OCI-M2 (cell line): Measurements from ENCODE around the gene NELL1.

Experiments
- DNase-seq: peaks from one replicate; lab custom pipeline; 2025; ENCODE audit not compliant: unreplicated experiment; lab: John Stamatoyannopoulos, UW

Gene NELL1

GRCh38 chr11:20937826-20938225, 268.4 kb downstream of the NELL1 start:
- DNase-seq, result no peak

DNA sequence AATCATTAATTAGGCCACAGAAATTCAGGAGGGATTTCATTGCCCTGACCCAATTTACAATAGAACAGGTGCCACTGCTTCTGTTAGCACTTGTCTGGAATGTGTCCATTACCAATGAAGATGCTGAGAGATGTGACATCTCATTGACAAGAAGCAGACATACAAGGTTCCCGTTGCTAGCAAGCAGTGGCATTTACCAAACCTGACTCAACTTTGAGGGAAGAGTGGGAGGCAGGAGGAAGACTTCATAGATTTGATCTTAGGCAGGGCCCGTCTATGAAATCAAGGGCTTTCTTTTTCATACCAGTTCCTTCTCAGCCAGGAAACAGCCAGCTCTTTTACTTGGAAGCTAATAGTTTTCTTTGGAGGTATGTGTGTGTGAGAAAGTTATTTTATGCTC, 280.2 kb downstream of the NELL1 start:
- DNase-seq, result no peak

DNA sequence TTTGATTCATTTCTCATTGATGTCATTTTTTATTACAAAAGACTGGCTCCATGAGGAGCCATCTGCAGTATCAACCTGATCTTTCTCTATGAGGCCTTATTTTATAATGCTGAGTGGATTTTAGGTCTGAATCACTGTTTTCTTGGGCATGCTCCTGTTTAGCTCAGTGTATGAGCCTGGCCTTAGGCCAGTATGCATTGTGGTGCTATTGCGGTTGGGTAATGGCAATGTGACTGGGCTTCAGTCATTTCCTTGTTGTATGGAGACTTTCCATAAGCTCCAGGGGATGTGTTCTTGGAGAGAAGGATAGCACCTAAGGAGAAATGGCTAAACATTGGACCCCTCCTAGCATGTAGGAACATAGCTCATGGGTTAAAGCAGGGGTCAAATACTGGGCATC, 293.2 kb downstream of the NELL1 start:
- DNase-seq, result no peak

DNA sequence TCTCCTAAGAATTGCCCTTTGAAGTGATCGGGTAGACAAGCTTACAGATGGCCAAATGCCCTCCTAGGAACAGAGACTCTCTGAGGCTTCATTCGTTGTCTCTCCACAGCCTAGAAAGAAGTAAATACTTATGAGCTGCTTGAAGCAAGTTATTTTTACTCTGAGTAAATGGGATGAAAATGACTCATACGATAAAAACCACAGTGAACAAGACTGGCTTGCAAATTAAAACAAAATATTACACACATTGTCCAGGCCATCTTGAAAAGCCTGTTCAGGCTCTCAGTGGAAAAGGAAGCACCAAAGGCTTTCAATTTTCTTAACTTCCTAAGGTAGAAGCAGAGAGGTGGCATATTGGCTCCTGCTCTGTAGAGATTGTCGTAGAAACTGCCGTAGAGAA, 294.2 kb downstream of the NELL1 start:
- DNase-seq, result no peak

GRCh38 chr11:20964985-20965384, 295.6 kb downstream of the NELL1 start:
- DNase-seq, result no peak

DNA sequence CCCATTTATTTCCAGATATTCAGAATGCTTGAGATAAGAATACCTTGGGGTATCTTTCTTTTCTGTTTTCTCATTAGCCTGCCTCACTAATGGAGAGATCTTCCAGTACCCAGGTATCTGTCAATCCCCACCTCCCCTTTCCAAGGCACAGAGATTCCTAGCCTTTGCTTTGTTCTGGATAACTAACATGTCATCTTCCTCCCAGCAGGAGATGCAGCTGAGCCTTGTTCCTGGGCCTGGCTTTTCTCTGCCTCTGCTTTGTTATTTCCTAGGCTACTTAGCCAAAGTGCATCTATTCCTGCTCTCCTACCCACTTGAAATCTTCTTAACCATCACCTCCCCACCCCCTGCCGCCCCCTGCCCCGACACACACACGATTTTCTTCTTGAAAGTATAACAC, 297.1 kb downstream of the NELL1 start:
- DNase-seq, result no peak

GRCh38 chr11:20973940-20974559, 304.7 kb downstream of the NELL1 start:
- DNase-seq, result no peak

- DNase-seq, result no peak
These were observed 311.4 kb downstream of the NELL1 start for GRCh38 chr11:20980736-20981135.

DNA sequence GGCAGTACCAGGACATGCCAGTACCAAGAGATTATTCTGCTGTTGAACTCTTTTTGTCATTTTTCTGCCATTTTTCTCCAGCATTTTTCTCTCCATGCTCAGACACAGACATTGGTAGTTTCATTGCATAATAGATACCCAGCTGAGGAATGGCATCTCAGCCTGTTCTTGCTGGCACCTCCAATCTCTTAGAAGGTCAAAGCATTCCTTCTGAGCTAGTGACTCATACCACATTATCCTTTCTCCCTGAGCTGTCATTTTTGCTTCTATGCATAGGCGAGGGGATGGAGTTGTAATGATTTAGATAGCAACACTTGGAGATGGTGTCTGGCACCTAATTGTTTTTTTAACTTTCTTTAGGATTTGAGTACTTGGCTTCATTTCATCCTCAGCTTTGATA, 321.1 kb downstream of the NELL1 start:
- DNase-seq, result no peak

GRCh38 chr11:20991471-20991870, 322.1 kb downstream of the NELL1 start:
- DNase-seq, result no peak

DNA sequence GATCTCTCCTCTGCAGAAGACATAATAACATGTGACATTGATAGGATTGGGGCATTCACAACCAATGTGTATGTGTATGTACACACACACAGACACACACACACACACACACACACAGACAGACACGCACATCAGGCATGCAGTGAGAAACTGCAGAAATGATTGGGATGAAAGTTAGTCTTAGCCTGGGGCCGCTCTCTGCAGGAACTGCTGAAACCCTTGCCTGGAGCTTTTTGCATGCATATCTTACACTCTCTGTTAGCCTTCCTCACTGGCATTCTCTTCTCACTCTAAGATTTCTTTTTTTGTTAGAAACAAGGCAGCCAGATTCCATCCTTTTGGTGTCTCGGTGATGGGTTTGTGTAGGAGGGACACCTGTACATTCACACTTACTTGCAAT, 337.9 kb downstream of the NELL1 start:
- DNase-seq, result no peak

DNA sequence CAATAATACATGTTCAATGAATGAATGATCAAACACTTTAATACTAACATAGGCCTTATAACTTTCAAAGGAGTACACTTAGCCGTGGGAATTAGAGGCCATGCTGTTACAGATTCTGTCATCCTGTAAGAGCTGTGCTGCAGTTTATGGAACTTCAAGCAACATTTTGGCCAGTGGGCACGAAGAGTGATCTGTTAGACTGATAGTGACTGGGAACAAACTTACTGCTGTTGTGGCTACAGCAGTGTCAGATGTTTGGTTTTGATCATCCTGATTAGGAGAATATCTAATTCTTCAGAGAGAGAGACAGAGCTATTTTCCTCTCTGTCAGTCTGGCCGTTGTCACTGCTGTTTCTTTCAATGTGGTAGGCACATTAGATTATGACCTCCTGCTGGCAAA, 348.9 kb downstream of the NELL1 start:
- no peak for DNase-seq

DNA sequence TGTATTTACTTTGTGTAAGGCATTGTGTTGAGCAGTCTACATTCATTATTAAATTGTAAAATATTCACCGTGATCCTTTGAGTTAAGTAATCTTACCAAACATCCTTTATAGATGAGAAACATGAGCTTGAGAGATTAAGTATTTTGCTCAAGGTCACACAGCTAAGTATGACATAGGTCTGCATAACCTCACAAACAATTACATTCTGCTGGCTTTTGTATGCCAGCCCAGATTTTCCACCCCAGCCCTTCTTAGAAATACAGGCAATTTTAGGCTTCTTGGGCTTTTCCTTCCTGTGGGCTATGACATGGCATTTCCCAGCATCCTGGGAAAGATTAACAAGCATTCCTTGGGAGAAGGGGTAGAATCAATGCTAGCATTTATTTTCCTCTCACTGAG, 357.3 kb downstream of the NELL1 start:
- no peak for DNase-seq

GRCh38 chr11:21037850-21038249, 368.5 kb downstream of the NELL1 start:
- DNase-seq, result no peak

GRCh38 chr11:21038801-21039200, 369.4 kb downstream of the NELL1 start:
- DNase-seq, result no peak

GRCh38 chr11:21040630-21041029, 371.2 kb downstream of the NELL1 start:
- no peak for DNase-seq

DNA sequence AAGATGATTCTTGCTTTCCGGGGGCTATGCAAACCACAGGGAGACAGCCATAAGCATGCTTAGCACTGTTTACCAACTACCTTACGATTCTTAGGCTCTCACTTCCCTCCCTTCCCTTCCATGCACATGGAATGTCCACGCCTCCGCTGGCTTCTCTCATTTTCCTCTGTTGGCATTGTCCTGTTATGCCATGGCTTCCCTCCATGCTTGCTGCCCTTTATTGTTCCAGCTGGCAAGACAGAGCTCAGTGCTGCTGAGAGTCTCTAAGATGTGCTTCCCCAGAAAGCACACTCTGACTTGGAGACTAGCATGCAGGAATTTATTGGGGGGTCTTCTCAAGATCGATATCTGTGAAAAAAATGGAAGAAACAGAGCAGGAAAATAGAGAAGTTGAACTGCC, 379.2 kb downstream of the NELL1 start:
- DNase-seq, result no peak

- no peak for DNase-seq
These were observed 384.1 kb downstream of the NELL1 start for GRCh38 chr11:21053466-21053865.

GRCh38 chr11:21056644-21057043, 387.3 kb downstream of the NELL1 start:
- no peak for DNase-seq

- no peak for DNase-seq
These were observed 390.5 kb downstream of the NELL1 start for GRCh38 chr11:21059879-21060278.

- DNase-seq, result no peak
These were observed 396.6 kb downstream of the NELL1 start for GRCh38 chr11:21066030-21066429.

DNA sequence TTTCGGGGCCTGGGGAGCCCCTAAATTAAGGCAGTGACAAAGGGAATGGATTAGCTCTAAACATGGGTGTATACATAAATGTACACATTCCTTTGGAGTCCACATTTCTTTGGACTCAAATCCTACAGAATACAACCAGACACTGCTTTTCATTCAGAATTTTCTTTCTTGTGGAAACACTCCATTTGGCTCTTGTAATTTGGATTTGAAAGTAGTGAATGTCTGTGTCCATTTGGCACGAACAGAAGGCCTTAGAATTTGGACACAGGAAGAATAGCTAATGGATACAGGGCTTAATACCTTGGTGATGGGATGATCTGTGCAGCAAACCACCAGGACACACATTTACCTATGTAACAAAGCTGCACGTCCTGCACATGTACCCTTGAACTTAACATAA, 399.5 kb downstream of the NELL1 start:
- no peak for DNase-seq

DNA sequence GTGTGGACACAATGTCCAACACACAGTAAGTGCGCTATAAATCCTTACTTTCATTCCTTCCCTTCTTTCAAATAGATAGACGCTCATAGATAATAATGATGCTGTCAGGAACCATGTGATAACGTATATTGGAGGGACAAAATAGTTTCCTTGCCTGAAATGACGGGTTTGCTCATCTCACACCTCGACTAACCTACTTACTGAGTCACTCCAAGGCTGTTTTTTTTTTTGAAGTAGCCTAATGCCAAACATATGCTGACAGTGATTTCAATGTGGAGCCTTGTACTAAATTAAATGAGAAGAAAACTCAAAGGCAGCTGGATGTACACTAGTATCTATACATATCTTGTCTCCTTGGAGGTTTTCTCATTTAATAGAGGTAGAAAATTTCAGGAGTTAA, 400.5 kb downstream of the NELL1 start:
- DNase-seq, result no peak

DNA sequence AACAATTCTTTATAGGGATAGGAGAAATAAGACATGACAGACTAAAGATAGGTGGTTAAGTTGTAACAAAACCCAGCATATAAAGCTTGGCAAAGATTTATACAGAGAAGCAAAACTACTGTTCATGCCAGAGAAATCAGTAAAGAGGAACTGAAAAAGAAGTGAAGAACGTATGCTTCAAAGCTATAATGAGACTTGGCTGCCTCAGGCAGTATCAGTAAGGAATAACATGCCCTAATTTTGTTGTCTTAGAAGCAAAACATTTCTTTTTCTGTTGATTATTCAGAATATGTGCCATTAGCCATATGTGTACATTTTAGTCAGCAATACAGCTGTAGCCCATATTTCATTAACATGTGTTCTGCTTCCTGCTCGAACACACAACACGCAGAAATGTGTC, 403.2 kb downstream of the NELL1 start:
- no peak for DNase-seq
